HepG2 (cell line): ENCODE measurements around the gene EXOC3L4. TPM values are rescaled to one million over a fixed set of nuclear protein-coding genes. Genes with fewer than 3 reads are reported as not detected.

Experiments
- DZIP1 ChIP-seq: sonication (generic); formaldehyde crosslinking; IDR thresholded peaks from 2 replicates; pipeline ENCODE4 v1.5.0; 2020; ENCODE audit warnings: mild to moderate bottlenecking, missing genetic modification reagents
- FOXK1 ChIP-seq: sonication (generic); formaldehyde crosslinking; IDR thresholded peaks from 2 replicates; pipeline ENCODE4 v1.4.0; 2020; ENCODE audit warnings: low read depth, missing genetic modification reagents, borderline replicate concordance
- GATAD1 ChIP-seq: IDR thresholded peaks from 2 replicates; pipeline ENCODE4 v1.6.1; 2016; ENCODE audit warnings: missing genetic modification reagents, missing compliant biosample characterization
- GPBP1L1 ChIP-seq: sonication (generic); formaldehyde crosslinking; IDR thresholded peaks from 2 replicates; pipeline ENCODE4 v1.5.0; 2020; ENCODE audit warnings: mild to moderate bottlenecking, missing genetic modification reagents
- HOXA7 ChIP-seq: sonication (generic); formaldehyde crosslinking; IDR thresholded peaks from 2 replicates; pipeline ENCODE4 v1.8.1; 2022; ENCODE audit warnings: mild to moderate bottlenecking, missing genetic modification reagents, moderate library complexity
- JUND ChIP-seq: sonication (generic); formaldehyde crosslinking; IDR thresholded peaks from 2 replicates; pipeline ENCODE4 v1.8.0; 2022; ENCODE audit warnings: mild to moderate bottlenecking, missing genetic modification reagents
- KLF12 ChIP-seq: sonication (generic); formaldehyde crosslinking; IDR thresholded peaks from 2 replicates; pipeline ENCODE4 v1.4.0; 2020; ENCODE audit warnings: missing genetic modification reagents, borderline replicate concordance
- LBX2 ChIP-seq: sonication (generic); formaldehyde crosslinking; IDR thresholded peaks from 2 replicates; pipeline ENCODE4 v1.5.0; 2020; ENCODE audit warnings: missing genetic modification reagents, mild to moderate bottlenecking, borderline replicate concordance
- REXO4 ChIP-seq: sonication (generic); formaldehyde crosslinking; IDR thresholded peaks from 2 replicates; pipeline ENCODE4 v1.8.0; 2022; ENCODE audit warnings: missing genetic modification reagents, mild to moderate bottlenecking, borderline replicate concordance
- SMAD3 ChIP-seq: sonication (generic); formaldehyde crosslinking; IDR thresholded peaks from 2 replicates; pipeline ENCODE4 v1.4.0; 2020; ENCODE audit warnings: missing genetic modification reagents
- SRSF1 ChIP-seq: fragments of 200-400 bp; formaldehyde crosslinking; optimal IDR thresholded peaks from 2 replicates; pipeline ENCODE3; 2017; ENCODE audit warnings: mild to moderate bottlenecking, low read depth, low read length, moderate library complexity
- TCF7L2 ChIP-seq: IDR thresholded peaks from 2 replicates; pipeline ENCODE4 v1.6.1; 2011; ENCODE audit warnings: mild to moderate bottlenecking, low read depth, low read length, moderate library complexity
- TRIM24 ChIP-seq: sonication (generic); formaldehyde crosslinking; IDR thresholded peaks from 2 replicates; pipeline ENCODE4 v1.8.0; 2022; ENCODE audit warnings: mild to moderate bottlenecking, missing genetic modification reagents
- ZBTB42 ChIP-seq: sonication (generic); formaldehyde crosslinking; IDR thresholded peaks from 2 replicates; pipeline ENCODE4 v1.5.0; 2020; ENCODE audit warnings: mild to moderate bottlenecking, missing genetic modification reagents
- ZBTB7B ChIP-seq: sonication (generic); formaldehyde crosslinking; IDR thresholded peaks from 2 replicates; pipeline ENCODE4 v1.4.0; 2020; ENCODE audit warnings: missing genetic modification reagents
- ZNF143 ChIP-seq: sonication (generic); formaldehyde crosslinking; IDR thresholded peaks from 2 replicates; pipeline ENCODE4 v1.4.0; 2020; ENCODE audit warnings: missing genetic modification reagents
- ZNF280D ChIP-seq: sonication (generic); formaldehyde crosslinking; IDR thresholded peaks from 2 replicates; pipeline ENCODE4 v1.5.1; 2020; ENCODE audit warnings: mild to moderate bottlenecking, missing genetic modification reagents
- ZNF296 ChIP-seq: sonication (generic); formaldehyde crosslinking; conservative IDR thresholded peaks from 2 replicates; pipeline ENCODE4 v1.5.0; 2020; ENCODE audit warnings: mild to moderate bottlenecking, missing genetic modification reagents
- ZNF556 ChIP-seq: sonication (generic); formaldehyde crosslinking; IDR thresholded peaks from 2 replicates; pipeline ENCODE4 v1.4.0; 2020; ENCODE audit warnings: mild to moderate bottlenecking, missing genetic modification reagents, borderline replicate concordance
- ZNF780A ChIP-seq: sonication (generic); formaldehyde crosslinking; IDR thresholded peaks from 2 replicates; pipeline ENCODE4 v1.8.0; 2022; ENCODE audit warnings: mild to moderate bottlenecking, missing genetic modification reagents, moderate library complexity
- ZSCAN29 ChIP-seq: sonication (generic); formaldehyde crosslinking; conservative IDR thresholded peaks from 2 replicates; pipeline ENCODE4 v1.4.0; 2020; ENCODE audit warnings: mild to moderate bottlenecking, missing genetic modification reagents
- polyA plus RNA-seq, 8 experiments: library from polyadenylated mRNA; depleted of rRNA in 3 of 8; stranded (reverse) in 7 of 8; unstranded in 1 of 8; fragments of >200 nt; fragmentation: Illumina TruSeq in 4 of 8; extraction: Trizol in 4 of 8; gene quantifications; 2 replicates each; pipeline versions ENCODE4 v1.2.1 to v1.2.3, GENCODE V29; 2011 to 2016; ENCODE audit warnings: low read depth in 4 of 8, missing spikeins in 1 of 8, mixed read lengths in 1 of 8; ENCODE audit not compliant: insufficient read depth in 1 of 8
- total RNA-seq, 5 experiments: library from RNA; depleted of rRNA; stranded (reverse); fragments of >200 nt; fragmentation: Illumina TruSeq; extraction: Trizol; gene quantifications; 2 replicates each; pipeline ENCODE4 v1.2.3, GENCODE V29; 2016; ENCODE audit warnings: low read depth in 1 of 5

EXOC3L4 gene
- total and polyA plus RNA-seq, 2 of the 13 experiments (the other 11 are each of a cell fraction or from before 2014, with no cell fraction given) = 11.8 to 27.0 TPM

- no peak for TF ChIP-seq SMAD3 (CRISPR knock-in tag)
- no peak for TF ChIP-seq REXO4 (CRISPR knock-in tag)
- no peak; the same call in 1 of the 2 replicates for TF ChIP-seq ZBTB42 (CRISPR knock-in tag)
- TF ChIP-seq ZNF296 (CRISPR knock-in tag) = no peak; the same call in 1 of the 2 replicates
- peak; percentile 74; the same call in 1 of the 2 replicates for TF ChIP-seq ZBTB7B (CRISPR knock-in tag)
- TF ChIP-seq ZNF143 (CRISPR knock-in tag) = no peak; the same call in 1 of the 2 replicates
- TF ChIP-seq SRSF1 = no peak
- no peak for TF ChIP-seq ZNF780A (CRISPR knock-in tag)
- no peak for TF ChIP-seq TCF7L2
- TF ChIP-seq HOXA7 (CRISPR knock-in tag) = no peak
- peak; percentile 85; the same call in 1 of the 2 replicates for TF ChIP-seq ZSCAN29 (CRISPR knock-in tag)
- no peak for TF ChIP-seq TRIM24
- peak; percentile 66; the same call in 1 of the 2 replicates for TF ChIP-seq ZNF556 (CRISPR knock-in tag)
- peak; percentile 20; the same call in 1 of the 2 replicates for TF ChIP-seq LBX2 (CRISPR knock-in tag)
- no peak for TF ChIP-seq GATAD1 (CRISPR knock-in tag)
- peak; percentile 50; the same call in 1 of the 2 replicates for TF ChIP-seq ZNF280D (CRISPR knock-in tag)
- TF ChIP-seq DZIP1 (CRISPR knock-in tag) = no peak
- TF ChIP-seq GPBP1L1 (CRISPR knock-in tag) = no peak
- peak; percentile 22; the same call in 1 of the 2 replicates for TF ChIP-seq FOXK1 (CRISPR knock-in tag)
- TF ChIP-seq KLF12 (CRISPR knock-in tag) = peak; percentile 44; the same call in 1 of the 2 replicates
- TF ChIP-seq JUND (CRISPR knock-in tag) = peak; percentile 33; the same call in 1 of the 2 replicates
Observed at GRCh38 chr14:103103461-103104388, 9.2 kb downstream of the EXOC3L4 start (continued).
